ACHN (cell line): Measurements from ENCODE around the gene MIF.
A peak's percentile ranks its signal among the peaks of the same experiment; 100 is the strongest.
"Not testable (repeated sequence)": the region's sequence is repeated elsewhere in the genome, so short reads cannot be mapped to it uniquely, and the experiment has no call there.

ENCODE experiments used
- DNase-seq: peaks from one replicate; pipeline ENCODE4 v3.0.0-alpha.2; 2015
- in situ Hi-C: cut with HindIII; loops from 2 replicates; pipeline ENCODE4 v1.10.0; 2017; ENCODE audit warnings: low sequenced_read_pairs, low pct_ligation_motif_present, low pct_unique_long_range_greater_than_20kb

Gene MIF

GRCh38 chr22:23893945-23894709 is at the start of gene MIF:
Gene MIF (plus strand): TSS chr22:23894383. CDS start chr22:23894475, 92 bp downstream.
- peak; percentile 91 for DNase-seq

GRCh38 chr22:23844739-23845202 is 49.4 kb upstream of the MIF start:
- DNase-seq, result no peak
- in situ Hi-C loops, result no loop called here

More at GRCh38 chr22:23893945-23894709, at the start of gene MIF:
- in situ Hi-C loops, result no loop called here

GRCh38 chr22:23845265-23846080 is 48.7 kb upstream of the MIF start:
- in situ Hi-C loops, result no loop called here
- no peak for DNase-seq

- DNase-seq, result no peak
- in situ Hi-C loops, result no loop called here
These were observed 48.1 kb upstream of the MIF start for GRCh38 chr22:23846081-23846469.

- DNase-seq, result no peak
- in situ Hi-C loops, result no loop called here
These were observed 46.8 kb upstream of the MIF start for GRCh38 chr22:23847310-23847920.

GRCh38 chr22:23847991-23848864 is 46.0 kb upstream of the MIF start:
- in situ Hi-C loops, result no loop called here
- no peak for DNase-seq

GRCh38 chr22:23849009-23850006 is 44.9 kb upstream of the MIF start:
- in situ Hi-C loops, result no loop called here
- peak; percentile 64 for DNase-seq

- in situ Hi-C loops, result no loop called here
- no peak for DNase-seq
These were observed 44.0 kb upstream of the MIF start for GRCh38 chr22:23850136-23850611.

GRCh38 chr22:23856721-23857605 is 37.2 kb upstream of the MIF start:
- in situ Hi-C loops, result no loop called here
- DNase-seq, result peak; percentile 74

GRCh38 chr22:23857606-23858483 is 36.3 kb upstream of the MIF start, which contains the start of gene SLC2A11:
Gene SLC2A11 (plus strand): TSS chr22:23857875. CDS start chr22:23858000, 125 bp downstream.
- DNase-seq, result peak; percentile 97
- in situ Hi-C loops, result no loop called here

GRCh38 chr22:23858484-23858815 is 35.7 kb upstream of the MIF start:
- in situ Hi-C loops, result no loop called here
- no peak for DNase-seq

- in situ Hi-C loops, result no loop called here
- DNase-seq, result no peak
These were observed 35.0 kb upstream of the MIF start for GRCh38 chr22:23859201-23859600.

- in situ Hi-C loops, DNase-seq: not testable (repeated sequence)
These were observed 34.0 kb upstream of the MIF start for GRCh38 chr22:23860187-23860586.

GRCh38 chr22:23862103-23862502 is 32.1 kb upstream of the MIF start:
- in situ Hi-C loops, result no loop called here
- DNase-seq, result peak; percentile 44

- in situ Hi-C loops, DNase-seq: not testable (repeated sequence)
These were observed 29.6 kb upstream of the MIF start for GRCh38 chr22:23864499-23865154.
